ENCODE data around the gene NTNG1. TPM values are rescaled to one million over a fixed set of nuclear protein-coding genes. Genes with fewer than 3 reads are reported as not detected.

NTNG1 gene
- total RNA-seq, 1 experiment from 2014 or later, result 2.3 TPM

GRCh38 chr1:107344836-107345235 lies 204.0 kb downstream of the NTNG1 start (continued):
- TF ChIP-seq ZSCAN18 (CRISPR knock-in tag; IDR thresholded peaks at IDR 0.05) (no peak), GTF2I (CRISPR knock-in tag; conservative IDR thresholded peaks at IDR 0.05) (no peak), PRDM15 (CRISPR knock-in tag; IDR thresholded peaks at IDR 0.05) (no peak), KAT7 (CRISPR knock-in tag; IDR thresholded peaks at IDR 0.05; ENCODE audit: borderline replicate concordance) (no peak), NR2C2 (CRISPR knock-in tag; IDR thresholded peaks at IDR 0.05) (no peak)

- CTCF ChIA-PET, result no interaction called here
- TF ChIP-seq TEAD1 (CRISPR knock-in tag; IDR thresholded peaks at IDR 0.05) (0 out of 2 replicates have a peak, but pooled peaks have one; percentile 39), ZNF425 (CRISPR knock-in tag; conservative IDR thresholded peaks at IDR 0.05) (no peak)
- Mint-ChIP-seq H3K4me1 (peaks cover 15% of the 10 kb centered on the region), H3K27ac (peak overlapping the region; percentile 32), H3K27me3 (ENCODE audit: low read depth) (no peaks in the 10 kb centered on the region; the same call in 1 of the 2 replicates), H3K9me3 (peaks cover 37% of the 10 kb centered on the region), H3K4me3 (no peak overlapping the region), H3K36me3 (peaks cover 32% of the 10 kb centered on the region)
- DNase-seq (ENCODE audit: low spot score), result no peak
- ATAC-seq, result peak; percentile 82
- POLR2A ChIA-PET, result no interaction called here
Measured at GRCh38 chr1:107352850-107353249, 212.0 kb downstream of the NTNG1 start.

- H3K27ac Mint-ChIP-seq, result no peak overlapping the region
- H3K27me3 Mint-ChIP-seq (ENCODE audit: low read depth), result no peaks in the 10 kb centered on the region
- no peak overlapping the region for H3K4me3 Mint-ChIP-seq
- ChIA-PET CTCF (no interaction called here), POLR2A (no interaction called here)
- H3K4me1 Mint-ChIP-seq, result peaks cover 38% of the 10 kb centered on the region
- H3K9me3 Mint-ChIP-seq, result peaks cover 17% of the 10 kb centered on the region
- TF ChIP-seq NFATC4 (CRISPR knock-in tag; IDR thresholded peaks at IDR 0.05) (no peak), IRF2 (CRISPR knock-in tag; IDR thresholded peaks at IDR 0.05; ENCODE audit: borderline replicate concordance, low read depth) (no peak), SOX15 (CRISPR knock-in tag; IDR thresholded peaks at IDR 0.05) (no peak), ESRRA (CRISPR knock-in tag; IDR thresholded peaks at IDR 0.05; ENCODE audit: borderline replicate concordance) (no peak), USF2 (CRISPR knock-in tag; IDR thresholded peaks at IDR 0.05) (no peak), GABPB1 (CRISPR knock-in tag; IDR thresholded peaks at IDR 0.05) (no peak), ATF1 (CRISPR knock-in tag; IDR thresholded peaks at IDR 0.05) (no peak), SP1 (CRISPR knock-in tag; conservative IDR thresholded peaks at IDR 0.05) (no peak), ELF4 (CRISPR knock-in tag; IDR thresholded peaks at IDR 0.05; ENCODE audit: low read depth) (no peak)
- ATAC-seq, result no peak
- no peak for DNase-seq (ENCODE audit: low spot score)
- peaks cover 15% of the 10 kb centered on the region for H3K36me3 Mint-ChIP-seq
Measured at GRCh38 chr1:107357376-107357775, 216.5 kb downstream of the NTNG1 start.

Data from WTC11 (cell line).